OCI-LY1 (cell line): ENCODE results near the gene RPL18.

Experiments
- H2AFZ ChIP-seq: fragments of 200-600 bp; sonication (generic), shearing (Covaris generic); 2 replicates; pipeline ENCODE4 v1.6.0; 2014; ENCODE audit warnings: antibody characterized with exemption, mild to moderate bottlenecking, low read length
- H3F3A ChIP-seq: fragments of 200-600 bp; sonication (generic), shearing (Covaris generic); 2 replicates; pipeline ENCODE4 v1.6.0; 2014; ENCODE audit warnings: mild to moderate bottlenecking, antibody characterized with exemption, low read length, moderate library complexity; ENCODE audit not compliant: insufficient read depth
- H3K27ac ChIP-seq: fragments of 200-600 bp; sonication (generic); 2 replicates; pipeline ENCODE4 v1.5.1; 2014; ENCODE audit warnings: low read length, mixed run types, mild to moderate bottlenecking, low read depth; ENCODE audit not compliant: poor library complexity, severe bottlenecking
- H3K27me3 ChIP-seq: fragments of 200-600 bp; sonication (generic); 2 replicates; pipeline ENCODE4 v1.6.0; 2014; ENCODE audit warnings: antibody characterized with exemption, mild to moderate bottlenecking, low read length, moderate library complexity; ENCODE audit not compliant: insufficient read depth
- H3K36me3 ChIP-seq: fragments of 200-600 bp; sonication (generic); 2 replicates; pipeline ENCODE4 v1.6.1; 2014; ENCODE audit warnings: mild to moderate bottlenecking, antibody characterized with exemption, low read length, moderate library complexity, mixed read lengths; ENCODE audit not compliant: insufficient read depth
- H3K4me1 ChIP-seq: fragments of 200-600 bp; sonication (generic); 2 replicates; pipeline ENCODE4 v1.5.1; 2014; ENCODE audit warnings: mild to moderate bottlenecking, low read length, moderate library complexity; ENCODE audit not compliant: insufficient read depth, severe bottlenecking
- H3K4me2 ChIP-seq: fragments of 200-600 bp; sonication (generic), shearing (Covaris generic); 2 replicates; pipeline ENCODE4 v1.6.1; 2014; ENCODE audit warnings: low read length
- H3K4me3 ChIP-seq: fragments of 200-600 bp; sonication (generic); 2 replicates; pipeline ENCODE4 v1.5.1; 2014; ENCODE audit warnings: low read length, low read depth, mild to moderate bottlenecking, mixed read lengths; ENCODE audit not compliant: poor library complexity, severe bottlenecking
- H3K79me2 ChIP-seq: fragments of 200-600 bp; shearing (Covaris generic); 2 replicates; pipeline ENCODE4 v1.6.1; 2016; ENCODE audit warnings: mixed run types, low read length, mixed read lengths; ENCODE audit not compliant: insufficient read depth
- H3K9ac ChIP-seq: fragments of 200-600 bp; sonication (generic), shearing (Covaris generic); 2 replicates; pipeline ENCODE4 v1.6.1; 2014; ENCODE audit warnings: mild to moderate bottlenecking, low read length, mixed read lengths
- H3K9me2 ChIP-seq: fragments of 200-600 bp; sonication (generic), shearing (Covaris generic); 2 replicates; pipeline ENCODE4 v1.6.1; 2014; ENCODE audit warnings: low read depth, mild to moderate bottlenecking, low read length, mixed read lengths
- H3K9me3 ChIP-seq: fragments of 200-600 bp; shearing (Covaris generic); 2 replicates; pipeline ENCODE4 v1.6.1; 2014; ENCODE audit warnings: low read length, mixed read lengths
- H4K20me1 ChIP-seq: fragments of 200-600 bp; sonication (generic), shearing (Covaris generic); 2 replicates; pipeline ENCODE4 v1.6.0; 2016; ENCODE audit warnings: mild to moderate bottlenecking, low read length; ENCODE audit not compliant: insufficient read depth
- CTCF ChIP-seq: fragments of 200-600 bp; sonication (generic), shearing (Covaris generic); IDR thresholded peaks from 2 replicates; pipeline ENCODE4 v1.5.1; 2017; ENCODE audit warnings: mild to moderate bottlenecking, antibody characterized with exemption, low read length, moderate library complexity, mixed read lengths
- EZH2 ChIP-seq: fragments of 200-600 bp; sonication (generic), shearing (Covaris generic); IDR thresholded peaks from 2 replicates; pipeline ENCODE4 v1.8.0; 2017; ENCODE audit warnings: borderline replicate concordance, mixed run types, mild to moderate bottlenecking, antibody characterized with exemption, low read length, moderate library complexity, mixed read lengths

RPL18 gene

GRCh38 chr19:48637948-48638830 lies 19.2 kb upstream of the RPL18 start:
- no peaks in the 10 kb centered on the region for H4K20me1 ChIP-seq
- H3K4me3 ChIP-seq: peak overlapping the region; percentile 63
- H3K4me2 ChIP-seq: peak overlapping the region; percentile 80
- no peaks in the 10 kb centered on the region for H3K27me3 ChIP-seq
- H2AFZ ChIP-seq: 0 out of 2 replicates have a peak overlapping the region, but pooled peaks have one; percentile 32
- no peaks in the 10 kb centered on the region for H3K9me3 ChIP-seq
- peak overlapping the region; percentile 96 for H3K27ac ChIP-seq
- peak overlapping the region; percentile 73 for H3K9ac ChIP-seq
- TF ChIP-seq CTCF: peak; percentile 34; the same call in 1 of the 2 replicates
- no peak for TF ChIP-seq EZH2
- H3K9me2 ChIP-seq: no peaks in the 10 kb centered on the region
- no peaks in the 10 kb centered on the region for H3K79me2 ChIP-seq
- H3K36me3 ChIP-seq: no peaks in the 10 kb centered on the region
- 0 out of 2 replicates have a peak, but pooled peaks cover 5% of the 10 kb centered on the region for H3F3A ChIP-seq
- H3K4me1 ChIP-seq: peaks cover 48% of the 10 kb centered on the region

GRCh38 chr19:48637449-48637947 lies 18.5 kb upstream of the RPL18 start:
- TF ChIP-seq CTCF: no peak
- TF ChIP-seq EZH2: no peak
- Histone ChIP-seq H3K4me1 (peaks cover 53% of the 10 kb centered on the region), H3K4me2 (peak overlapping the region; percentile 93), H3F3A (0 out of 2 replicates have a peak, but pooled peaks cover 5% of the 10 kb centered on the region), H3K27ac (peak overlapping the region; percentile 96), H4K20me1 (no peaks in the 10 kb centered on the region), H3K79me2 (no peaks in the 10 kb centered on the region), H2AFZ (no peak overlapping the region), H3K36me3 (no peaks in the 10 kb centered on the region), H3K9me3 (no peaks in the 10 kb centered on the region), H3K4me3 (peak overlapping the region; percentile 84), H3K9ac (peak overlapping the region; percentile 73), H3K27me3 (no peaks in the 10 kb centered on the region), H3K9me2 (no peaks in the 10 kb centered on the region)

GRCh38 chr19:48636859-48637448 lies 18.0 kb upstream of the RPL18 start, which contains the start of gene DBP:
Gene DBP, minus strand, starts transcription at chr19:48637379. Its CDS starts 385 bp downstream, at chr19:48636994.
- no peaks in the 10 kb centered on the region for H3K36me3 ChIP-seq
- TF ChIP-seq EZH2 (no peak), CTCF (peak; percentile 39; the same call in 1 of the 2 replicates)
- H3K9me2 ChIP-seq: no peaks in the 10 kb centered on the region
- peak within 1 kb of the TSS; percentile 93 for H3K4me2 ChIP-seq
- peaks cover 53% of the 10 kb centered on the region for H3K4me1 ChIP-seq
- peak within 1 kb of the TSS; percentile 96 for H3K9ac ChIP-seq
- no peaks in the 10 kb centered on the region for H3K79me2 ChIP-seq
- H3K27ac ChIP-seq: peak within 1 kb of the TSS; percentile 96
- peak within 1 kb of the TSS; percentile 84 for H3K4me3 ChIP-seq
- H3F3A ChIP-seq: 0 out of 2 replicates have a peak, but pooled peaks cover 5% of the 10 kb centered on the region
- no peaks in the 10 kb centered on the region for H3K27me3 ChIP-seq
- no peaks in the 10 kb centered on the region for H4K20me1 ChIP-seq
- H3K9me3 ChIP-seq: no peaks in the 10 kb centered on the region
- H2AFZ ChIP-seq: no peak within 1 kb of the TSS
